GM18951 (cell line): Measurements from ENCODE around the gene GNAO1.

Source experiments
- POLR2A ChIP-seq: IDR thresholded peaks from 4 replicates; pipeline ENCODE4 v1.6.1; 2011; ENCODE audit warnings: mild to moderate bottlenecking; ENCODE audit not compliant: insufficient read length, insufficient read depth; ENCODE audit errors: extremely low read depth
- in situ Hi-C: fragments of 300-500 bp; cut with MboI; formaldehyde crosslinking; loops from one replicate; pipeline ENCODE4 v1.12.0; 2022; ENCODE audit warnings: low sequenced_read_pairs, mixed read lengths, inconsistent platforms; ENCODE audit not compliant: unreplicated experiment

GNAO1 gene

DNA sequence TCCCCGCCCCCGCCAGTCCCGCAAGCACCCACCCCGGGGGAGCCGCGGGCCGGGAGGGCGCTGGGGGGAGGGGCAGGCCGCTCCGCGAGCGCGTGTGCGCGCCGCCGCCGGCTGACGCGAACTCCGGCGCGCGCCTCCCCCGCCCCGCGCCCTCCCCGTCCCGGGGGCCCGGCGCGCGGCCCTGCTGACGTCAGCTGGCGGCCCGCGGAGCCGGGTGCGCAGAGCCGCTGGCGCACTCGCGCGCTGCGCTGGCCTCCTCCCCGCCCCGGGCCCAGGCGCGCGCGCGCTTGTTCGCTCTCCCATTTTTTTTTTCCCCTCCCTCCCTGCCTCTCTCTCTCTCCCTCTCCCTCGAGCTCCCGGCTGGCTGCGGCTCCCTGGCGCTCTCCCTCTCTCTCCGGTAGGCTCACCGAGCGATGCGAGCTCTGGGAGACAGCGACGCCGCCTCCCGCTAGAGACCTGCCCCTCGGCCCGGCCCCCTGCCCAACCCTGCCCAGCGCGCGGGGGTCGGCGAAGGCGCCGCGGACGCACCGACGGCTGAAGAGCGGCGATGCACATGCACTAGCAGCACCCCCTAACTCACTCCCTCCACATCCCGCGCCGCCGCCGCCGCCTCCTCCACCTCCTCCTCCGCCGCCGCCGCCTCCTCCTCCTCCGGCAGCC lies at the start of gene GNAO1:
GNAO1 (plus strand) TSS at position 334 of the 660 bp plus-strand sequence. CDS start 747 bp downstream, outside the sequence.
- no peak for TF ChIP-seq POLR2A
- in situ Hi-C loops: no loop called here

DNA sequence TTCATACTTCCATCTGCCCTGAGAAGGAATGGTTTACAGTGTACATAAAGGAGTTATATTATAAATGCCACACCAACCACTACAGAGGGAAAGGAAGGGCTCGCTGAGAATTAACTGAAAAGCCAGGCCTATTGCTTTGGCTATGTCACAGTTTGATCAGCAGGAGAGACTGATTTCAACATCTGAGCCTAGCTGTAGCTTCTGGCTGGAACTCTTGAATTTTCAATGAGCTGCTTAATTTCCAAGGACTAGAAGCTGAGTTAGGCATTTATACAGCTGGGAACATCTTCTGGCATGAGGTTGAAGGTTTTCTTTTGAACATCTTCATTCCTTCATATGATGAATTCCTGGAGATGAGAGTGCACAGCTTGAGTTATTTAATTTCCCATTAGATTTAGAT lies 47.6 kb upstream of the GNAO1 start:
- in situ Hi-C loops: no loop called here
- TF ChIP-seq POLR2A: no peak

DNA sequence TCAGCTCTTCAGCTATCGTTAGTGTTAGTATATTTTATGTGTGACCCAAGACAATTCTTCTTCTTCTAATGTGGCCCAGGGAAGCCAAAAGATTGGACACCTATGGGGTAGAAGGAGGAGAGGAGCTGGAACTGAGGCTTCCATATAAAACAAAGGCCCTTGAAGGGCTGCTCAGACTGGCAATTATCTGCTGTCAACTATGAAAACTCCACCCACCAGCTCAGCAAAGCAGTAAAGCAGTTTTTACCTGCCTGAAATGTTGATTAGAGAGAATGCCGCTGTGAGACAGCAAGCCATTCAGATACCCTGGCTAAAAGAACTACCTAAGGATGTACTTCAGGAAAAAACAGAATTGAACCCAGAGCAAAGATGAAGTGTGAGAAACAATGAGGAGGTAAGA lies 45.9 kb upstream of the GNAO1 start:
- no peak for TF ChIP-seq POLR2A
- in situ Hi-C loops: no loop called here

DNA sequence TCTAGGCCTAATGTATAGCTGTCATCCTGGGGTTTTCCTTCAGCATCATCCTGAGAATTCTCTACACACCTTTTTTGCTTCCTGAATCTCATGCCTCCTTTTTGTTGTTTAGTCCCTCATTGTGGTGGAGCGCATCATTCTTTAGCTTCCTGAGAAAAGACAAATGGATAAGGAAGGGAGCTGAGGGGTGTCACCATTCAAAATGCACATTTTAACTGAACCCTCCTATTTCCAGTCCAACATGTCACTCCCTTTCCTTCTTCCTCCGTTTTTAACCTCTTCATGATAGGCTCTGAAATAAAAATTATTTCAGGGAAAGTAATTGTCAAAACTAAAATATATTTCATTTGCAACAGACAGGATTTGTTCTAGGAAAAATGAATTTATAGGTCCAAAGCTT lies 39.7 kb upstream of the GNAO1 start:
- in situ Hi-C loops: no loop called here
- TF ChIP-seq POLR2A: no peak

DNA sequence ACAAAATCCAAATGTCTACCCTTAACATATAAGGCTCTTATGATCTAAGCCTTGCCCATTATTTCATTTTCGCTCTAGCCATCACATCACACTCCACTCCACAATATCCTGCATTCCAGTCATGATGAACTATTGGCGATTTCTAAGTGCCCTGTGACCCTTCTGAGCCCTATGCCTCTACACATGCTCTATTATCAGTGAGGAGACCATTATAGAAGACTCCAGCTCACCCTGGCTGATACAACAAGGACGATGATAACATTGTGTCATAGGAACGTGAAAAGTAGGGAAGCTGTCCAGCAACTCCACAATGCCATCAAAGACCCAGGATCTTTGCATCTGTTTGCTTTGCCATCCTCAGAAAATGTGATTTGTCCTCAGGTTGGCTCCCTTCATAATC lies 29.6 kb upstream of the GNAO1 start:
- in situ Hi-C loops: no loop called here
- TF ChIP-seq POLR2A: no peak

DNA sequence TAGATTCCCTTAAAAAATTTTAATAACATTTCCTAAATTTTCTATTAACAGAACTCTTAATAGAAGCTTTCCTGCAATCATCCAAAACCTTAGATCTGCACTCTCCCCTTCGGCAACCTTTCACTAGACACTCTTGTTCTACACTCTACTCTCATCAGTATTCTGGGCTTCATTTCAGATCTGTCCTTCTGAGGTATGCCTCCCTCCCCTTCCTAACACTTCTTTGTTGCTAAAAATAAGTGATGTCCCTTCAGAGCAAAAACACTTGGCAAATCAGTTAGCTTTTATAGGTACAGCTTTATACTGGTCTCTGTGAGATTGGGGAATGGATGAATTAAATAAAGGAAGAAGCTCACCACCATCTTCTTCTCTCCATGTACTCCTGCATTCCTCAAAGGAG lies 28.2 kb upstream of the GNAO1 start:
- TF ChIP-seq POLR2A: no peak
- in situ Hi-C loops: no loop called here

DNA sequence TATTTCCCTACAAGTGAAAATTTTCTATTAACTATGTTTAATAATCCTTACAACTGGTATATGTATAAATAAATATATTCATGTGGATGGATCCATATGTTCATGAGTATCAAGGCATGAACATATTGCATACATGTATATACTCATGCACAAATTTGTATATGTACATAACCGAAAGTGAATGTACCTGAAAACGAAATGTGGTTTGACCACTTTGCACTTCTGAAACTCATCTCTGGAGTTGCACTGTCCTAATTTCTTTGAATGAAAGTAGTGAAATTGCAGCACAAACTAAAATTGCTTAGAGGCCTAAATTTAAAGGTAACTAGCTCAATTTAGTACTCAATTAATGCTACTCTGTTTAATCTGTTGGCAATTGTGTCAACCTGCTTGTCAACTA lies 27.4 kb upstream of the GNAO1 start:
- no peak for TF ChIP-seq POLR2A
- in situ Hi-C loops: no loop called here

DNA sequence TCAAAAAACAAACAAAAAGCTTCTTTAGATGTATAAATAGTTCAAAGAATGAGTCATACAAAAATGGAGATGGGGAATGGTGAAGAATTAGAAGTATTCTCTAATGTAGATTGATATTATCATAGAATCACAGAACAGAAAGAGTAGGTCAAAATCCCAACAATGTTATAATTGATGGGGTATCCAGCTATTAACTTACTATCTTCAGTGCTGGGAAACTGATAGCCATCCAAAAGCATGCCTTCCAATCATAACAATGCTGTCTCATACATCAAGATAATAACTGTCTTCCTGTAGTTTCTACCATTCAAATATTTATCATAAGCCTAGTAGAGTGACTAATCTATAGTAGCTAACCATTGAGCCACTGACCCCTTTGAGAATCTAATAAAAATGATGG lies 26.7 kb upstream of the GNAO1 start:
- in situ Hi-C loops: no loop called here
- TF ChIP-seq POLR2A: no peak

DNA sequence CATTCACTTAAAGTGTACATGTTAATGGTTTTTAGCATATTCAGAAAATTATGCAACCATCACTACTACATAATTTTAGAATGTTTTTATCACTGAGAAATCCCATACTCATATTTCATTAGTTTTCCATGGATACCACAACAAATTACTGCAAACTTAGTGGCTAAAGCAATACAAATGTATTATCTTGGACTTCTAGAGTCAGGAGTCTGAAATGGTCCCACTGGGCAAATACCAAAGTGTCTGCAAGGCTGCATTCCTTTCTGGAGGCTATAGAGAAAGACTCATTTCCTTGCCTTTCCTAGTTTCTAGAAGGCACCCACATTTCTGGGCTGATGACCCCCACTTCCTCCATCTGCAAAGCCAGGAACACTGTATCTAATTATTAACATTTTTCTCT lies 16.9 kb upstream of the GNAO1 start:
- in situ Hi-C loops: no loop called here
- no peak for TF ChIP-seq POLR2A

DNA sequence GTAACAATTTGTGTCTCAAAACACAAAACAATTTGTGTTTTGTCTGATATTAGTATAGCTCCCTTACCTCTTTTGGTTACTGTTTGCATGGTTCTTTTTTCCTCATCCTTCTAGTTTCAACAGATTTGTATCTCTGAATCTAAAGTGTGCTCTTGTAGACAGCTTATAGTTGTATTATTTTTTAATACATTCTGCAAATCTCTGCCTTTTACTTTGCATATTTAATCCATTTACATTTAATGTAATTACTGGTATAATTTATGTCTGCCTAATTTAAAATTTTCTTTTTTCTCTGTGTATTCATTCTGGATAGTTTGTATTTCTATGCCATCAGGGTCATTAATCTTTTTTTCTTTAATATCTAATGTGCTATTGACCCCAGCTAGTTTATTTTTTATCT lies 9.9 kb upstream of the GNAO1 start:
- no peak for TF ChIP-seq POLR2A
- in situ Hi-C loops: no loop called here

DNA sequence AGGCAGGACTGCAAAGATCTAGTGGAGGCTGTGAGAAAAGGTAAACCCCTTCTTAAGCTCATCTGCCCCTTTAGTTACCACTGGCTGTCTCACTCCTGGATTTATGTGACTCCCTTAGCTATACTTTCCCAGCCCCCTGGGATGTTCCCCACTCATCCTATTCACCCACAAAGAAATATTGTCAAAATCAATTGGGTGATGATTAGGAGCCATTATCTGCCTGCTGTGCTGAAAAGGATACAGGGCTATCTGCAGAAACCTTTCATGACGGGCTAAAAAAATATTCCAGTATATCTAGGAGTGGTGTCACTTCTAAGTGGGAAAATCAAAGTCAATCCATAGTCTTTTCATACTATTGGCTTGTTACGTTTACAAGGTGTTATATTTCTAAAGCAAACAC lies 8.0 kb upstream of the GNAO1 start:
- TF ChIP-seq POLR2A: no peak
- in situ Hi-C loops: no loop called here

DNA sequence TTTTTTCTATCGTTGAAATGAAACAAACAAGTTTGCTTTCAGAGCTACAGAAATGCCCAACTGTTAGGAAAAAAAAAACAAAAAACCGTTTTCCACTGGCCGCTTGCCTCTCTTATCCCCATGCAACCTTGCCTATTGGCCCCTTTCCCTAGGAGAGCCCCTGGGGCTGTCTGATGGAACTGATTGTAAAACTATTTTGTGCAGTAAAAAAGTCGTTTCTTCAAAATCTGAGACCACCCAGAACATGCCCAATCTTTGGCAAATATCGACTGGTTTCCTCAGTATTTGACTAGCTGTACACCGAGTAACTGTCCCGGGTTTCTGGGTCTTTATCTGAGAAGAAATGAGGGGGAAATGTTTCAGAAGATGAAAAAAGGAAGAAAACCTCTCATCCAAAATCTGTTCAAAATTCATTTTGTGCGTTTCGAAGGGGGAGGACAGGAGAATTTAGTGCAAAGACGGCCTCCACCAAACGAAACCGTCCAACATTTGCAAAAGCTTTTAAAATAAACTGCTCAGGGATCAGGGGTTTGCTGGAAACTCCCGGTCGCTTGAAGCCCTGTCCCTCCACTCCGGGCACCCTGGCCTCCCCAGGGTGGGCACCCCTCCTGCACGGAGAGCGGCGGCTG lies 1.1 kb upstream of the GNAO1 start:
- in situ Hi-C loops: no loop called here
- TF ChIP-seq POLR2A: no peak

DNA sequence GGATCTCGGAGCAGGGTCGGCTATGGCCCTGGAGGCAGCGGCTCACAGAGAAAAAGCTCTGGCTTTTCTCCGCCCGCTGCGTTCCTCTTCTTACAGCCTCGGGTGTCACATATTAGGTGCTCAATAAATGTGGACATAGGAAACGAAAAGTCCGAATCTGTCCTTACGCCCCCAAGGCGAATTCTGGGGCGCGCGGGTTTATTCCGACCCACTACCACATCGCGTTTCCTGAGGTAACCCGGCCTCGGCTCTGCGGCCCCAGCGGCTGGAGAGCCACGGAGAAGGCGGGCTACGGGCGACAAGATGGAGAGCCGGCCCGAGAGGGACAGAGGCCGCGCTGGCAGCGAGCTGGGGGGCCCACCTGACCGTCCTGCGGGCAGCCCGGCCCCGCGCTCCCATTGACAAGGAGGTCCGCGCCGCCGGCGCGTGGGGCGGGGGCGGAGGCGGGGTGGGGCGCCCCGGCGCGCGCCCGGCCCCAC lies 573 bp upstream of the GNAO1 start:
- TF ChIP-seq POLR2A: no peak
- in situ Hi-C loops: no loop called here
